ENCODE results near the gene ZNF804A.
"Not testable (repeated sequence)": the region's sequence is repeated elsewhere in the genome, so short reads cannot be mapped to it uniquely, and the experiment has no call there.

The ZNF804A gene

GRCh38 chr2:184835398-184835715 lies 237.0 kb downstream of the ZNF804A start:
- no peak for DNase-seq

DNA sequence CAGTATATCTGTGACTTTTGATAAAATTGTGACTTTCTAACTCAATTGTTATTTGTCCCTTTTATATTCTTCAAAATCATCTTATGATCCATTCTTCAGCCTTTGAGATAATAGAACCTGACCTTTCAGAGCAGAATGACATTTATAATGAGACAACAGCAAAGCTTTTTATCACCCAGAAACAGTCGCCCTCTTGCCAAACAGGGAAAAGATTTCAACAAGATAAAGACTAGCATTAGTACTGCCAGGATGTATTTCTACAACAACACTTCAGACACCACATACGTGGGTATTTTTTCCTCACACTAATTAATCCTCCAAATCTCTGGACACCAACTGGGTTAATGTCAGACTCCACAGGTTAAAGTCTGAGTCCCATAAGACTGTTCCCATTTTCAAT lies 249.0 kb downstream of the ZNF804A start:
- no peak for DNase-seq

- DNase-seq = no peak
These were observed 251.2 kb downstream of the ZNF804A start for GRCh38 chr2:184849516-184849915.

GRCh38 chr2:184851576-184851975 lies 253.2 kb downstream of the ZNF804A start:
- DNase-seq = no peak

GRCh38 chr2:184859187-184859586 lies 260.9 kb downstream of the ZNF804A start:
- DNase-seq = no peak

GRCh38 chr2:184860744-184861143 lies 262.4 kb downstream of the ZNF804A start:
- DNase-seq = no peak

- no peak for DNase-seq
These were observed 276.9 kb downstream of the ZNF804A start for GRCh38 chr2:184875212-184875611.

DNA sequence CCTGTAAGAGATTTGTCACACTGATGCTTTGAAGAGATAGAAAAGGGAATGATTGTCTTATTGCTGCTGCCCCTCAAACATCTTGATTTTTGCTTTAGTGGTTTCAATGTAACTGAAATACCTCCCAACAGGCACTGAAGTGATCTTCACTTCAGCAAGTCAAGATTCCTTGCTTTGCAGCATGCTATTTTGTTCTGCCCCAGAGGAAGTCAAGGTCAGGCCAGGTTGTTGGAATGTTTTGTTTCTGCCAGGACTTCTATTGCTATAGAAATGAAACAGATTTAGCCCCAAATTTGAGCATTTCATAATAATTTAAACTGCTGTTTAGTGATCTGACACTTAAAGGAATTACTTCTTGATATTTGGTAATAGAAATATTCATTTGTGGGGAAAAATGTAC lies 277.6 kb downstream of the ZNF804A start:
- no peak for DNase-seq

DNA sequence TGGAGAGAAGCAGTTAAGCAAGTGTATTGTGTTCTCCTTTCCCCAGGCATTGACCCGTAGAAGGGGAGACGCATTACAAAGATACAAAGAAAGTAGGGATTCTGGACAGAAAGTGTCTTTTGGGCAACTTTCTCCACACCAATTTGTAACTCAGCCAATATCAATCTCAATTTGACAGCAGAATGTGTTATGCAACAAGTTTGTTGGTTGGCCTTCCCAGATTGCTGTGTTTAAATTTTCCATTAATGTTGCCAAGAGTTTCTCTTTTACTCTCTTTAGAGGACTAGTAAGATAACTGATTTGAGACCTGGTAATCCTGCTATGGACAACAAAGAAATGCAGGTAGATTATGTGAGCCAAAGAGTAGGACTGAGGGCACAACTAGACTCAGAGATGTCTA lies 279.6 kb downstream of the ZNF804A start:
- no peak for DNase-seq

GRCh38 chr2:184879671-184880070 lies 281.3 kb downstream of the ZNF804A start:
- no peak for DNase-seq

GRCh38 chr2:184886585-184886984 lies 288.3 kb downstream of the ZNF804A start:
- not testable (repeated sequence) for DNase-seq

DNA sequence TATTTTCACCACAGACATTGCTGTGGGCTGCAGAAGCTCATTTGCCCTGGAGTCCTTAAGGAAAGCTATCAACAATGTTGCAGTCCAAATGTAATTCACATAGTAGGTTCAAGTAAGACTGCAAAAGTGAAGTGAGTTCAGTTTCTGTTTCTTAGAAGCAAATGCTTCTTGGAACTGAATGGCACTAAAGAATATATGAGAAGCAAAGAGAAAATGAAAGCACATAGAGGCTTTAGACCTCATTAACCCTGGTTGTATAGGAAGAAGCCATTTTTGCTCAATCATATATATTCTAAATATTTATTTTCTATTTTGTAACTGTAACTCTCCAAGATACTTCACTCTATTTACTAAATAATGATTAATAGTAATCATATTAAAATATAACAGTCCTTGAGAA lies 292.0 kb downstream of the ZNF804A start:
- no peak for DNase-seq

- DNase-seq = no peak
These were observed 306.7 kb downstream of the ZNF804A start for GRCh38 chr2:184904991-184905390.

- no peak for DNase-seq
These were observed 307.8 kb downstream of the ZNF804A start for GRCh38 chr2:184906160-184906559.

DNA sequence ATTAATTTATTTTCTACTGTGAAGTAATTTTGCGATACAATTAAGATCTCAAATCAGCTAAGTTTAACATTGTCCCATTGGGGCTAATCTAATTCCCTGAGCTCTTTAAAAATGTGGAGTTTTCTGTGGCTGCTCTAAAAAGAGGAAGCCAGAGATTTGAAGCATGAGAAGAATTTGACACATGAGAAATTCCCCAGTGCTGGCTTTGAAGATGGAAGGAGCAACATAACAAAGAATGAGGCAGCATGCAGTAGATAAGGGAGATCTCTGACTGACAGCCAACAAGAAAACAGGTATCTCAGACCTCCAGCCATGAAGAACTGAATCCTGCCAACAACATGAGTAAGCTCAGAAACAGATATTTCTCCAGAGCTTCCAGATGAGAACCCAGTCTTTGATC lies 308.4 kb downstream of the ZNF804A start:
- DNase-seq = no peak

GRCh38 chr2:184908966-184909365 lies 310.6 kb downstream of the ZNF804A start:
- DNase-seq = no peak

GRCh38 chr2:184920451-184920965 lies 322.2 kb downstream of the ZNF804A start:
- DNase-seq = no peak

- DNase-seq = no peak
These were observed 323.3 kb downstream of the ZNF804A start for GRCh38 chr2:184921676-184922075.

GRCh38 chr2:184923751-184924150 lies 325.4 kb downstream of the ZNF804A start:
- DNase-seq = no peak

GRCh38 chr2:184927040-184927439 lies 328.7 kb downstream of the ZNF804A start:
- DNase-seq = no peak

DNA sequence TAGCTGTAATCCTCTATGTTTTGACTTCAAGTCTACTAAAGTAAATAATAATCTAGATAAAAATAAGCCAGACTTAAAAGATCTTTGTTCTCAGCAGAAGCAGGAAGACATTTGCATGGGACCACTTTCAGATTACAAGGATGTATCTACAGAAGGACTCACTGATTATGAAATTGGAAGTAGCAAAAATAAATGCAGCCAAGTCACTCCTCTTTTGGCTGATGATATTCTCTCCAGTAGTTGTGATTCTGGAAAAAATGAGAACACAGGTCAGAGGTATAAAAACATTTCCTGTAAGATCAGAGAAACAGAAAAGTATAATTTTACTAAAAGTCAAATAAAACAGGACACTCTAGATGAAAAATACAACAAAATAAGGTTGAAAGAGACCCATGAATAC lies 338.4 kb downstream of the ZNF804A start:
- DNase-seq = no peak

- no peak for DNase-seq
These were observed 340.1 kb downstream of the ZNF804A start for GRCh38 chr2:184938221-184938985.

DNA sequence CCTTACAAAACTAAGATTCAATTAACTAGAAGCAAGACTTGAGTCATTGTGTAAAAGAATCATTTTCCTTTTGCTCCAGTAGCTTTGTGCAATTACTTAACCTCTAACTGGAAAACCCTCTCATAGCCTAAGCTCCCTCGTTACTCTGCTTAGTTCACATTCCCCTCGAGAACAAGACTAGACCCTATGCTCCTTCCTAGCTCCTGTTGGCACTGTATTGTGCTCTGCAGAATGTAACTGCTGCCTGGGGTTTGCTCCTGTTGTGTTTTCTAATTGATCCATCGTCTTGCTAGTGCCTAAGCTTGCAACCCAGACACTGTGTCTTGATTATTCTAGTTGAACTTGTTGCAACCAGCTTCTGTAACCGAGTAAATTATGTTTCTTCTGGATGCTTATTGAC lies 347.0 kb downstream of the ZNF804A start:
- DNase-seq = no peak

DNA sequence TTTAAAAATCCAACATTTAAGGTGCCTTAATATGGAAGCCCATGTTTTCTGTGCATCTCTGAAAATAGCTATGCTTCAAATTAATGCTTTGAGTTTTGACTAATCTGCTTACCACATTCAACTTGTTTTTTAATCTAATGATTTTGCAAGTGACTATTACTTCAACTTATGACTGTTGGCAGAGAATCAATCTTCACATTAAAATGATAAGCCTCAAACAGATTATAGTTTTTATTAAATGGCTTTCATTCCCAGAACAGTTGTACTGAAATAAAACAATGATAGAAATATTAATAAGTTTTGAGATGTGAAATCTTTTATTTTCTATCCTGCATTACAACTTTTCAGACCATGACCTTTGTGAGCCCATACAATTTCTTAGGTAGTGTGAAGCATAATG lies 347.5 kb downstream of the ZNF804A start:
- no peak for DNase-seq

- no peak for DNase-seq
These were observed 358.5 kb downstream of the ZNF804A start for GRCh38 chr2:184956856-184957255.

All from activated naive CD4-positive, alpha-beta T cell (primary cell).